ENCODE data around the gene RNF19B. TPM values are rescaled to one million over a fixed set of nuclear protein-coding genes. Genes with fewer than 3 reads are reported as not detected.
A peak's percentile ranks its signal among the peaks of the same experiment; 100 is the strongest.

RNF19B gene
- total RNA-seq, 1 donor from 2014 or later = 29.6 TPM

- no peak for DNase-seq (ENCODE audit: low spot score)
Measured at GRCh38 chr1:32967888-32968568, 3.4 kb upstream of the RNF19B start.

- no peak for DNase-seq (ENCODE audit: low spot score)
Measured at GRCh38 chr1:32966900-32967299, 2.3 kb upstream of the RNF19B start.

GRCh38 chr1:32965251-32965747 is 690 bp upstream of the RNF19B start:
- no peak for DNase-seq (ENCODE audit: low spot score)

- peak; percentile 81 for DNase-seq (ENCODE audit: low spot score)
Measured at GRCh38 chr1:32963746-32964460, 706 bp downstream of the RNF19B start.

GRCh38 chr1:32962248-32962896 is 2.2 kb downstream of the RNF19B start:
- no peak for DNase-seq (ENCODE audit: low spot score)

- no peak for DNase-seq (ENCODE audit: low spot score)
Measured at GRCh38 chr1:32960819-32961355, 3.7 kb downstream of the RNF19B start.

- no peak for DNase-seq (ENCODE audit: low spot score)
Measured at GRCh38 chr1:32960342-32960741, 4.3 kb downstream of the RNF19B start.

GRCh38 chr1:32958827-32959226 is 5.8 kb downstream of the RNF19B start:
- no peak for DNase-seq (ENCODE audit: low spot score)

- no peak for DNase-seq (ENCODE audit: low spot score)
Measured at GRCh38 chr1:32957017-32957416, 7.6 kb downstream of the RNF19B start.

- no peak for DNase-seq (ENCODE audit: low spot score)
Measured at GRCh38 chr1:32954168-32954567, 10.4 kb downstream of the RNF19B start.

GRCh38 chr1:32953495-32953894 is 11.1 kb downstream of the RNF19B start:
- DNase-seq (ENCODE audit: low spot score) = no peak

GRCh38 chr1:32949519-32949918 is 15.1 kb downstream of the RNF19B start:
- DNase-seq (ENCODE audit: low spot score) = no peak

- no peak for DNase-seq (ENCODE audit: low spot score)
Measured at GRCh38 chr1:32948905-32949304, 15.7 kb downstream of the RNF19B start.

- DNase-seq (ENCODE audit: low spot score) = no peak
Measured at GRCh38 chr1:32948390-32948722, 16.3 kb downstream of the RNF19B start.

- DNase-seq (ENCODE audit: low spot score) = no peak
Measured at GRCh38 chr1:32947669-32948389, 16.8 kb downstream of the RNF19B start.

GRCh38 chr1:32946413-32946812 is 18.2 kb downstream of the RNF19B start:
- DNase-seq (ENCODE audit: low spot score) = no peak

- no peak for DNase-seq (ENCODE audit: low spot score)
Measured at GRCh38 chr1:32944180-32944579, 20.4 kb downstream of the RNF19B start.

- DNase-seq (ENCODE audit: low spot score) = no peak
Measured at GRCh38 chr1:32939655-32940371, 24.8 kb downstream of the RNF19B start.

GRCh38 chr1:32937061-32937460 is 27.5 kb downstream of the RNF19B start:
- DNase-seq (ENCODE audit: low spot score) = no peak

- no peak for DNase-seq (ENCODE audit: low spot score)
Measured at GRCh38 chr1:32934535-32934934, 30.1 kb downstream of the RNF19B start.

GRCh38 chr1:32933742-32934322 is 30.8 kb downstream of the RNF19B start:
- DNase-seq (ENCODE audit: low spot score) = peak; percentile 50

Data from ureter (tissue), 1 donor.